ENCODE data around the gene SEMA3F. TPM values are rescaled to one million over a fixed set of nuclear protein-coding genes. Genes with fewer than 3 reads are reported as not detected.

Gene SEMA3F
- polyA plus RNA-seq, 2 of the 4 experiments (the other 2 are of a cell fraction), result 2.9 to 10.6 TPM

DNA sequence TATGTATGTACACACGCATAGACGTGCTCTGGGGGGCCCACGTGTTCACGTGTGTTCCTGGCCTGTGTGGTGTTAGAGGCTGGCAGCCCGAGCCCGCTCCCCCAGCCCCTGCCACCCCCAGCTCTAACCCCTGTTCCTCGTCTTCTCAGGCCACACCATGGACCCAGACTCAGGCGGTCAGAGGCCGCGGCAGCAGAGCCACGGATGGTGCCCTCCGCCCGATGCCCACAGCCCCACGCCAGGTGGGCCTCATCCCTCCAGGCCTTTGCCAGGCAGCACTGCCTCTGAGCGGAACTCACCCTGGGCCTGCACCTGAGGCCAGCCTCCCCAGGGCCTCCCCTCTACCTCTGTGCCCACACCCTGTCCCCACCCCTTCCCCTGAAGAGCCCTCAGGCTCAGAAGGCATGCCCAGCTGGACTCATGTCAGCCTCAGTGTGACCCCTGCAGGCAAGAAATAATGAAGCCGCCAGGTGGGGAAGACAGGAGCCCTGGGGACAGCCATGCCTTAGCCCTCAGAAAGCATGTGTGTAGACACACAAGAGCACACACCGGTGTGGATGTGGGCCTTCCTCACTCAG is 19.9 kb downstream of the SEMA3F start:
- no peak for FAIRE-seq
- Histone ChIP-seq H3K4me3 (no peak overlapping the region), H3K4me1 (peaks cover 35% of the 10 kb centered on the region), H3K4me2 (no peak overlapping the region), H3K27ac (no peak overlapping the region), H3K9me3 (no peaks in the 10 kb centered on the region)
- no peak for DNase-seq (ENCODE audit: low read depth in 1 of 2, low spot score in 1 of 2)
- ATAC-seq, result peak; percentile 12 to 21; a peak in 1 of 6 replicates
- ChIA-PET POLR2A (no interaction called here), CTCF (interaction anchor here (1.3 to 3.1 kb wide), 4 partner anchors 14 to 54 kb away, joined by 3 to 13 read pairs (median 6); no protein-coding TSS in a partner anchor)
- TF ChIP-seq E2F6 (IDR thresholded peaks at IDR 0.05; ENCODE audit: borderline replicate concordance, low read depth), result no peak
- no peak for TF ChIP-seq SREBF2 (IDR thresholded peaks at IDR 0.05)
- TF ChIP-seq, protein P1, sequence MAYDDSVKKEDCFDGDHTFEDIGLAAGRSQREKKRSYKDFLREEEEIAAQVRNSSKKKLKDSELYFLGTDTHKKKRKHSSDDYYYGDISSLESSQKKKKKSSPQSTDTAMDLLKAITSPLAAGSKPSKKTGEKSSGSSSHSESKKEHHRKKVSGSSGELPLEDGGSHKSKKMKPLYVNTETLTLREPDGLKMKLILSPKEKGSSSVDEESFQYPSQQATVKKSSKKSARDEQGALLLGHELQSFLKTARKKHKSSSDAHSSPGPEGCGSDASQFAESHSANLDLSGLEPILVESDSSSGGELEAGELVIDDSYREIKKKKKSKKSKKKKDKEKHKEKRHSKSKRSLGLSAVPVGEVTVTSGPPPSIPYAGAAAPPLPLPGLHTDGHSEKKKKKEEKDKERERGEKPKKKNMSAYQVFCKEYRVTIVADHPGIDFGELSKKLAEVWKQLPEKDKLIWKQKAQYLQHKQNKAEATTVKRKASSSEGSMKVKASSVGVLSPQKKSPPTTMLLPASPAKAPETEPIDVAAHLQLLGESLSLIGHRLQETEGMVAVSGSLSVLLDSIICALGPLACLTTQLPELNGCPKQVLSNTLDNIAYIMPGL (CRISPR knock-in tag; IDR thresholded peaks at IDR 0.05; ENCODE audit: borderline replicate concordance), result no peak
- TF ChIP-seq TFCP2L1 (CRISPR knock-in tag; IDR thresholded peaks at IDR 0.05), result no peak
- TF ChIP-seq, protein P2, sequence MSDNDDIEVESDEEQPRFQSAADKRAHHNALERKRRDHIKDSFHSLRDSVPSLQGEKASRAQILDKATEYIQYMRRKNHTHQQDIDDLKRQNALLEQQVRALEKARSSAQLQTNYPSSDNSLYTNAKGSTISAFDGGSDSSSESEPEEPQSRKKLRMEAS (IDR thresholded peaks at IDR 0.05), result no peak
- no peak for TF ChIP-seq CBX2 (IDR thresholded peaks at IDR 0.05; ENCODE audit: borderline replicate concordance, low read depth)
- TF ChIP-seq CEBPB (IDR thresholded peaks at IDR 0.05), result no peak
- no peak for TF ChIP-seq CBX8 (IDR thresholded peaks at IDR 0.05)
- TF ChIP-seq, protein P3, sequence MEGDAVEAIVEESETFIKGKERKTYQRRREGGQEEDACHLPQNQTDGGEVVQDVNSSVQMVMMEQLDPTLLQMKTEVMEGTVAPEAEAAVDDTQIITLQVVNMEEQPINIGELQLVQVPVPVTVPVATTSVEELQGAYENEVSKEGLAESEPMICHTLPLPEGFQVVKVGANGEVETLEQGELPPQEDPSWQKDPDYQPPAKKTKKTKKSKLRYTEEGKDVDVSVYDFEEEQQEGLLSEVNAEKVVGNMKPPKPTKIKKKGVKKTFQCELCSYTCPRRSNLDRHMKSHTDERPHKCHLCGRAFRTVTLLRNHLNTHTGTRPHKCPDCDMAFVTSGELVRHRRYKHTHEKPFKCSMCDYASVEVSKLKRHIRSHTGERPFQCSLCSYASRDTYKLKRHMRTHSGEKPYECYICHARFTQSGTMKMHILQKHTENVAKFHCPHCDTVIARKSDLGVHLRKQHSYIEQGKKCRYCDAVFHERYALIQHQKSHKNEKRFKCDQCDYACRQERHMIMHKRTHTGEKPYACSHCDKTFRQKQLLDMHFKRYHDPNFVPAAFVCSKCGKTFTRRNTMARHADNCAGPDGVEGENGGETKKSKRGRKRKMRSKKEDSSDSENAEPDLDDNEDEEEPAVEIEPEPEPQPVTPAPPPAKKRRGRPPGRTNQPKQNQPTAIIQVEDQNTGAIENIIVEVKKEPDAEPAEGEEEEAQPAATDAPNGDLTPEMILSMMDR (IDR thresholded peaks at IDR 0.05), result no peak
- TF ChIP-seq, protein P4, sequence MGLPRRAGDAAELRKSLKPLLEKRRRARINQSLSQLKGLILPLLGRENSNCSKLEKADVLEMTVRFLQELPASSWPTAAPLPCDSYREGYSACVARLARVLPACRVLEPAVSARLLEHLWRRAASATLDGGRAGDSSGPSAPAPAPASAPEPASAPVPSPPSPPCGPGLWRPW (IDR thresholded peaks at IDR 0.05), result no peak
- no peak for TF ChIP-seq PBX3 (IDR thresholded peaks at IDR 0.05)
- TF ChIP-seq POLR2A (IDR thresholded peaks at IDR 0.05; ENCODE audit: low read length), result no peak
- TF ChIP-seq ZSCAN20 (CRISPR knock-in tag; IDR thresholded peaks at IDR 0.05), result no peak
- no peak for TF ChIP-seq RFX5 (IDR thresholded peaks at IDR 0.05)
- no peak for TF ChIP-seq PHF8 (IDR thresholded peaks at IDR 0.05; ENCODE audit: borderline replicate concordance, low read depth)
- TF ChIP-seq JUNB (IDR thresholded peaks at IDR 0.05), result no peak
- WGBS (ENCODE audit: missing lambda C conversion rate), result 69% methylated on average over 4 of the region's 17 CpGs

DNA sequence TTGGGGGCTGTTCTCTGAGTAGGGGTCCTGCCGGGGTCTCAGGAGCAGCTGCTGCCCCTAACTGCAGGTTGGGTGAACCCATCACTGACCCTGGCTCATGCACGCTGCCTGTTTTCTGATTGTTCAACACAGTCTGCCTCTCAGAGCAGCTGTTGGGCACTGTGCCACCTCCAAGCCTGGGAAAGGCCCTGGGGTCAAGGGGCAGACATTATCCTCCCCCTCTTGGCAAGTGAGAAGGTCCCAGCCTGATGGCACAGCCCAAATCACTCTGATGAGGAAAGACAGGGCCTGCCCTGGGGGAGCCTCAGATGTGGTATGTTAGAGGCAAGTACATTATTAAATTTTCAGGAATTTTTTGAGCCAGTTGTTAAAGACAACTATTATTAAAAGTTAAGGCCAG is 22.2 kb downstream of the SEMA3F start:
- Histone ChIP-seq H3K4me2 (no peak overlapping the region), H3K4me3 (no peak overlapping the region), H3K27ac (no peak overlapping the region), H3K4me1 (peaks cover 13% of the 10 kb centered on the region), H3K9me3 (no peaks in the 10 kb centered on the region)
- ATAC-seq (no peak), DNase-seq (ENCODE audit: low read depth in 1 of 2, low spot score in 1 of 2) (no peak), FAIRE-seq (no peak)
- CTCF ChIA-PET, result interaction anchor here (0.8 kb wide), 1 partner anchor 56 kb away, joined by 3 read pairs; no protein-coding TSS in a partner anchor
- POLR2A ChIA-PET, result no interaction called here
- 79% methylated on average over 2 of the region's 2 CpGs for WGBS (ENCODE audit: missing lambda C conversion rate)
- no peak for TF ChIP-seq FOXS1 (CRISPR knock-in tag; IDR thresholded peaks at IDR 0.05)
- TF ChIP-seq HOXB5 (CRISPR knock-in tag; IDR thresholded peaks at IDR 0.05), result no peak
- TF ChIP-seq REST (IDR thresholded peaks at IDR 0.05), result no peak
- TF ChIP-seq PBX3 (IDR thresholded peaks at IDR 0.05), result no peak
- TF ChIP-seq HOXA7 (CRISPR knock-in tag; IDR thresholded peaks at IDR 0.05), result no peak
- no peak for TF ChIP-seq BHLHE40 (IDR thresholded peaks at IDR 0.05; ENCODE audit: low read depth, low read length)
- TF ChIP-seq FOSL2 (IDR thresholded peaks at IDR 0.05), result no peak
- no peak for TF ChIP-seq FOSL2 (CRISPR knock-in tag; IDR thresholded peaks at IDR 0.05)
- no peak for TF ChIP-seq SREBF2 (IDR thresholded peaks at IDR 0.05)
- TF ChIP-seq CHD4 (IDR thresholded peaks at IDR 0.05; ENCODE audit: borderline replicate concordance), result no peak
- TF ChIP-seq SMC3 (IDR thresholded peaks at IDR 0.05), result no peak
- no peak for TF ChIP-seq CBX2 (IDR thresholded peaks at IDR 0.05; ENCODE audit: borderline replicate concordance, low read depth)
- no peak for TF ChIP-seq JUN (IDR thresholded peaks at IDR 0.05)
- TF ChIP-seq RCOR1 (IDR thresholded peaks at IDR 0.05; ENCODE audit: low read depth, low read length), result no peak
- no peak for TF ChIP-seq ZSCAN20 (CRISPR knock-in tag; IDR thresholded peaks at IDR 0.05)
- no peak for TF ChIP-seq MAFK (IDR thresholded peaks at IDR 0.05; ENCODE audit: partially characterized antibody)

Data from A549 (cell line).